Activated CD8-positive, alpha-beta memory T cell treated with anti-CD3 and anti-CD28 coated beads, Interleukin-2, amount 50 U/mL, for 24 hours (primary cell): ENCODE measurements around the gene CMYA5.
"Not testable (repeated sequence)": the region's sequence is repeated elsewhere in the genome, so short reads cannot be mapped to it uniquely, and the experiment has no call there.

ENCODE experiments used
- DNase-seq: peaks from one replicate; pipeline ENCODE4 v3.0.0-alpha.2; 2020; ENCODE audit errors: extremely low read depth

Gene CMYA5

GRCh38 chr5:79689541-79690466 is at the start of gene CMYA5:
CMYA5 (plus strand) TSS chr5:79689836; CDS start chr5:79689908, 72 bp downstream.
- no peak for DNase-seq

GRCh38 chr5:79640571-79641055 is 49.0 kb upstream of the CMYA5 start:
- DNase-seq: no peak

- DNase-seq: no peak
Measured at GRCh38 chr5:79641414-79641813, 48.2 kb upstream of the CMYA5 start.

GRCh38 chr5:79642210-79642609 is 47.4 kb upstream of the CMYA5 start:
- no peak for DNase-seq

- no peak for DNase-seq
Measured at GRCh38 chr5:79653843-79654242, 35.8 kb upstream of the CMYA5 start.

GRCh38 chr5:79663212-79663611 is 26.4 kb upstream of the CMYA5 start:
- no peak for DNase-seq

GRCh38 chr5:79666758-79667157 is 22.9 kb upstream of the CMYA5 start:
- DNase-seq: no peak

GRCh38 chr5:79672392-79672791 is 17.2 kb upstream of the CMYA5 start:
- no peak for DNase-seq

- DNase-seq: not testable (repeated sequence)
Measured at GRCh38 chr5:79676354-79676753, 13.3 kb upstream of the CMYA5 start.

- DNase-seq: not testable (repeated sequence)
Measured at GRCh38 chr5:79682102-79682501, 7.5 kb upstream of the CMYA5 start.

- no peak for DNase-seq
Measured at GRCh38 chr5:79684782-79685181, 4.9 kb upstream of the CMYA5 start.

- DNase-seq: no peak
Measured at GRCh38 chr5:79685627-79686026, 4.0 kb upstream of the CMYA5 start.

- no peak for DNase-seq
Measured at GRCh38 chr5:79686799-79687198, 2.8 kb upstream of the CMYA5 start.

GRCh38 chr5:79687889-79688288 is 1.7 kb upstream of the CMYA5 start:
- DNase-seq: no peak

GRCh38 chr5:79691007-79691406 is 1.4 kb downstream of the CMYA5 start:
- no peak for DNase-seq

GRCh38 chr5:79692596-79692995 is 3.0 kb downstream of the CMYA5 start:
- DNase-seq: no peak

GRCh38 chr5:79694183-79694582 is 4.5 kb downstream of the CMYA5 start:
- no peak for DNase-seq

- no peak for DNase-seq
Measured at GRCh38 chr5:79694652-79695051, 5.0 kb downstream of the CMYA5 start.

- DNase-seq: no peak
Measured at GRCh38 chr5:79695526-79695925, 5.9 kb downstream of the CMYA5 start.

- DNase-seq: no peak
Measured at GRCh38 chr5:79697222-79698170, 7.9 kb downstream of the CMYA5 start.

GRCh38 chr5:79699763-79700400 is 10.2 kb downstream of the CMYA5 start:
- DNase-seq: no peak
